ENCODE measurements around the gene VPS35L. TPM values are rescaled to one million over a fixed set of nuclear protein-coding genes. Genes with fewer than 3 reads are reported as not detected.
A peak's percentile ranks its signal among the peaks of the same experiment; 100 is the strongest.

The VPS35L gene
- total RNA-seq, 1 donor from 2014 or later = 45.0 TPM

DNA sequence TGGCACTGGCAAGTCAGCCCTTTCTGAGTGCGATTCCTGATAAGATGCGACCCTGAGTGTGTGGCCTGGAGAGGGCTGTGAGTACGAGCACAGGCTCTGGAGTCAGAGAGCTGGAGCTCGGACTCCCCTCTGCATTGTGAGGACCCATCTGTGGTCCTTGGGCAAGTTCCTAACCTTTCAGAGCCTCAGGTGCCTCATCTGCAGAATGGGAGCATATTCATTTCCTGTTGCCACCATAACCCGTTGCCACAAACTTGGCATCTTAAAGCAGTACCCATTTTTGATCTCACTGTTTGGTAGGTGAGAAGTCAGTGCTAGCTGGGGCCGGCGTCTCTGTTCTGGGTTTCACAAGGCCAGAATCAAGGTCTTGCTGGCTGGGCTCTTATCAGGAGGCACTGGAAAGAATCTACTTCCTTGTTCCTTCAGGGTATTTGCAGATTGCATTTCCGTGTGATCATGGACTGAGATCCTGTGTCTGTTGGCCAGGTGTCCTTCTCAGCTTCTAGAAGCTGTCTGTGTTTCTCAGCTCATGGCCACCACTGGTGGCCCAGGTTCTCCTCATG is 142.3 kb downstream of the VPS35L start:
- Histone ChIP-seq H4K20me1 (ENCODE audit: insufficient read depth, low read length) (peaks cover 15% of the 10 kb centered on the region), H3K9me3 (ENCODE audit: insufficient read depth, low read depth, low read length) (no peaks in the 10 kb centered on the region), H3K27ac (ENCODE audit: low read depth, low read length) (no peak overlapping the region), H3K36me3 (ENCODE audit: insufficient read depth, low read length) (peaks cover 13% of the 10 kb centered on the region), H3K4me1 (ENCODE audit: insufficient read depth, low read length) (peaks cover 39% of the 10 kb centered on the region), H3K4me2 (ENCODE audit: low read length) (no peak overlapping the region), H3K79me2 (ENCODE audit: insufficient read depth, low read length) (peaks cover 7% of the 10 kb centered on the region), H3K4me3 (ENCODE audit: insufficient read depth, low read depth, low read length) (no peak overlapping the region), H2AFZ (ENCODE audit: low read depth, low read length) (no peak overlapping the region), H3K9ac (ENCODE audit: low read length) (no peak overlapping the region), H3K27me3 (ENCODE audit: insufficient read depth, low read length) (no peaks in the 10 kb centered on the region)
- FAIRE-seq = no peak
- Mint-ChIP-seq H3K27ac (ENCODE audit: unreplicated experiment) (no peak overlapping the region), H3K27me3 (ENCODE audit: low read depth, unreplicated experiment) (no peaks in the 10 kb centered on the region), H3K4me3 (ENCODE audit: unreplicated experiment) (no peak overlapping the region), H3K36me3 (ENCODE audit: low read depth, unreplicated experiment) (peaks cover 18% of the 10 kb centered on the region), H3K9me3 (ENCODE audit: unreplicated experiment) (peaks cover 2% of the 10 kb centered on the region), H3K4me1 (ENCODE audit: low read depth, unreplicated experiment) (peaks cover 28% of the 10 kb centered on the region)
- DNase-seq (ENCODE audit: low read depth) = no peak
- TF ChIP-seq, protein P1, sequence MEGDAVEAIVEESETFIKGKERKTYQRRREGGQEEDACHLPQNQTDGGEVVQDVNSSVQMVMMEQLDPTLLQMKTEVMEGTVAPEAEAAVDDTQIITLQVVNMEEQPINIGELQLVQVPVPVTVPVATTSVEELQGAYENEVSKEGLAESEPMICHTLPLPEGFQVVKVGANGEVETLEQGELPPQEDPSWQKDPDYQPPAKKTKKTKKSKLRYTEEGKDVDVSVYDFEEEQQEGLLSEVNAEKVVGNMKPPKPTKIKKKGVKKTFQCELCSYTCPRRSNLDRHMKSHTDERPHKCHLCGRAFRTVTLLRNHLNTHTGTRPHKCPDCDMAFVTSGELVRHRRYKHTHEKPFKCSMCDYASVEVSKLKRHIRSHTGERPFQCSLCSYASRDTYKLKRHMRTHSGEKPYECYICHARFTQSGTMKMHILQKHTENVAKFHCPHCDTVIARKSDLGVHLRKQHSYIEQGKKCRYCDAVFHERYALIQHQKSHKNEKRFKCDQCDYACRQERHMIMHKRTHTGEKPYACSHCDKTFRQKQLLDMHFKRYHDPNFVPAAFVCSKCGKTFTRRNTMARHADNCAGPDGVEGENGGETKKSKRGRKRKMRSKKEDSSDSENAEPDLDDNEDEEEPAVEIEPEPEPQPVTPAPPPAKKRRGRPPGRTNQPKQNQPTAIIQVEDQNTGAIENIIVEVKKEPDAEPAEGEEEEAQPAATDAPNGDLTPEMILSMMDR (IDR thresholded peaks at IDR 0.05; ENCODE audit: insufficient read depth, low read depth, low read length) = no peak
- no peak for TF ChIP-seq EZH2 (IDR thresholded peaks at IDR 0.05; ENCODE audit: insufficient read depth, low read length)

DNA sequence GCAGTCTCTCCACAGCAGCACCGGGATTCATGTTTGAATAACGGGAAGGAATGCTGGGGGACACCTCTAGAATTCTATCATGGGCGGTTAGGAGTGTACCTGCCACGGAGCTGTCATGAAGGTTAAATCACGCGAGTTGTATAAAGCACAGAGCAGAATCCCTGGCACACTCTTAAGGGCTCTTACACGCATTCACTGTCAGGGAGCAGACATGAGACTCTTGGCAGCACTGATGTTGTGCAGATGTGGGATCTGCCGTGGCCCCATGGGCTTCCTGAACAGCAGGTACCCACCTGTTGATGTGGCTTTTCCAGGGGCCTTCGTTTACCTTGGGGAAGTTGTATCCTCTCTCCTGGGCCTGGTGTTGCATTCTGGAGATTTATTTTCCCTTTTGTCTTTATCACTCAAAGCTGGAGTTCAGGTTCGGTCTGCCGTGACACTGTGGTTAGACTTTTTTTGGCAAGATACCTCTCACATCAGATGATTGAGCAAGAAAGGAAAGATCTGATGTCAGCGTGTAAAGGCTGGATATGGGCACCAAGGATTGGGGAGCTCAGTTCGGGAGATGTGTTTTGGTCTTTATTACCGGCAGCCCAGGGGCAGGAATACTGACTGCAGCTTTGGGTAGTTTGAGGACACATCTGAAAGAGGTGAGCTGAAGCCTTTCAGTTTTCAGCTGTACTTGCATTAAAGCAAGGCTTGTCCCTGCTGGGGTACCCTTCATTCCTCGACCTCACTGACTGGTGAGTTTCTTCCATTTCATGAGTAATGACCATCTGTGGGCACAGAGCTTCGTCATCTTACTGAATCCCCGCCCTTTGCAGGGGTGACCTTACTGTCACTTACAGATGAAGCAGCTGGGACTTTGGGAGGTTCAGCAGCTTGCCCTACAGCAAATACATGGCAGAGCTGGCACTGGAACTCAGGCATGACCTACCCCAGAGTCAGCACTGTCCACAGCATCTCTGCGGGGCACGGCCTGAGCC is 143.3 kb downstream of the VPS35L start:
- Mint-ChIP-seq H3K27ac (ENCODE audit: unreplicated experiment) (no peak overlapping the region), H3K27me3 (ENCODE audit: low read depth, unreplicated experiment) (no peaks in the 10 kb centered on the region), H3K36me3 (ENCODE audit: low read depth, unreplicated experiment) (peaks cover 23% of the 10 kb centered on the region), H3K9me3 (ENCODE audit: unreplicated experiment) (peaks cover 2% of the 10 kb centered on the region), H3K4me3 (ENCODE audit: unreplicated experiment) (no peak overlapping the region), H3K4me1 (ENCODE audit: low read depth, unreplicated experiment) (peaks cover 28% of the 10 kb centered on the region)
- H3K9me3 ChIP-seq (ENCODE audit: insufficient read depth, low read depth, low read length) = no peaks in the 10 kb centered on the region
- no peak for FAIRE-seq
- peaks cover 39% of the 10 kb centered on the region for H3K4me1 ChIP-seq (ENCODE audit: insufficient read depth, low read length)
- no peak overlapping the region for H3K27ac ChIP-seq (ENCODE audit: low read depth, low read length)
- no peak overlapping the region for H2AFZ ChIP-seq (ENCODE audit: low read depth, low read length)
- peak; percentile 68 for DNase-seq (ENCODE audit: low read depth)
- H4K20me1 ChIP-seq (ENCODE audit: insufficient read depth, low read length) = peaks cover 15% of the 10 kb centered on the region
- no peak overlapping the region for H3K4me2 ChIP-seq (ENCODE audit: low read length)
- no peaks in the 10 kb centered on the region for H3K27me3 ChIP-seq (ENCODE audit: insufficient read depth, low read length)
- no peak overlapping the region for H3K4me3 ChIP-seq (ENCODE audit: insufficient read depth, low read depth, low read length)
- peaks cover 7% of the 10 kb centered on the region for H3K79me2 ChIP-seq (ENCODE audit: insufficient read depth, low read length)
- TF ChIP-seq EZH2 (IDR thresholded peaks at IDR 0.05; ENCODE audit: insufficient read depth, low read length) = no peak
- TF ChIP-seq, protein P1 (IDR thresholded peaks at IDR 0.05; ENCODE audit: insufficient read depth, low read depth, low read length) = no peak
- H3K36me3 ChIP-seq (ENCODE audit: insufficient read depth, low read length) = peaks cover 13% of the 10 kb centered on the region
- H3K9ac ChIP-seq (ENCODE audit: low read length) = no peak overlapping the region

Measured in astrocyte (in vitro differentiated cells and primary cell).